Ascending aorta (tissue), 2 donors: ENCODE data around the gene PPARGC1A. TPM values are rescaled to one million over a fixed set of nuclear protein-coding genes. Genes with fewer than 3 reads are reported as not detected.

Experiments used
- DNase-seq, 2 donors: peaks; one replicate each; pipeline ENCODE4 v3.0.0-alpha.2; 2019; ENCODE audit warnings: low spot score in 2 of 2
- H3K27ac ChIP-seq, 2 donors: fragments of 200-600 bp; sonication (generic); one replicate each; pipeline ENCODE4 v1.5.1; 2016 to 2017; ENCODE audit warnings: mild to moderate bottlenecking in 1 of 2
- H3K27me3 ChIP-seq: fragments of 200-600 bp; sonication (generic); one replicate; pipeline ENCODE4 v1.5.1; 2017
- H3K36me3 ChIP-seq, 2 donors: fragments of 200-600 bp; sonication (generic); one replicate each; pipeline ENCODE4 v1.5.1; 2016
- H3K4me1 ChIP-seq, 2 donors: fragments of 200-600 bp; sonication (generic); one replicate each; pipeline ENCODE4 v1.5.1; 2016 to 2017; ENCODE audit warnings: mild to moderate bottlenecking in 1 of 2
- H3K4me3 ChIP-seq, 2 donors: fragments of 200-600 bp; sonication (generic); one replicate each; pipeline ENCODE4 v1.5.1; 2016 to 2017; ENCODE audit warnings: mild to moderate bottlenecking in 1 of 2
- H3K9me3 ChIP-seq, 2 donors: fragments of 200-600 bp; sonication (generic); one replicate each; pipeline ENCODE4 v1.5.1; 2016
- intact Hi-C: fragments of 100-400 bp; cut with DNase I; formaldehyde crosslinking; loops from one replicate; pipeline ENCODE4 v1.15.1; 2023
- total RNA-seq: library from RNA; depleted of rRNA; stranded (reverse); fragments of >200 nt; gene quantifications from one replicate; pipeline ENCODE4 v1.1.0, GENCODE V29; 2016
- TF ChIP-seq, protein P1 (sequence below), 3 experiments: fragments of 200-600 bp in 2 of 3; fragments of 450-650 bp in 1 of 3; sonication (generic) in 2 of 3; IDR thresholded peaks; one replicate each; pipeline ENCODE4 v1.5.1; 2016 to 2019; ENCODE audit warnings: antibody characterized with exemption in 3 of 3, mild to moderate bottlenecking in 1 of 3, moderate library complexity in 1 of 3

Gene PPARGC1A
- total RNA-seq, 1 donor from 2014 or later: 1.7 TPM

DNA sequence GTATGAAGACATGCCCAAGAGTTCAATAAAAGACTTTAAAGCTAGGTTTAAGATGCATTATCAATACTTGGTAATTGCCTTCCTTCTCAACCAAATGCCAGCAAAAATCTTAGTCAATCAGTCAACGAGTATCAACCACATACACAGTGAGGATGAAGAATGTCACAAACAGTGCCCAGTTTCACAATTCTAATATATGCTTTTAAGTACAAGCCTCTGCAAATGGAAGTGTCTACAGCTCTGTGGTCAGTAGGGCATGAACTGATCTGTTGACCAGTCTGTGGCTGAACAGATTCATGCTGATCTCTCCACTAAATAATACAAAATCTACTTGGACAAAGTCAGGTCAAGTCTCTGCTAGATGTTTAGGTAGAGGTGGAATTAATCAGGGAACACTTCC lies 27.9 kb downstream of the PPARGC1A start:
- Histone ChIP-seq H3K27ac (no peak overlapping the region), H3K4me1 (no peaks in the 10 kb centered on the region), H3K36me3 (no peaks in the 10 kb centered on the region), H3K27me3 (no peaks in the 10 kb centered on the region), H3K9me3 (no peaks in the 10 kb centered on the region), H3K4me3 (no peak overlapping the region)
- DNase-seq: no peak
- intact Hi-C loops: no loop called here
- TF ChIP-seq, protein P1, sequence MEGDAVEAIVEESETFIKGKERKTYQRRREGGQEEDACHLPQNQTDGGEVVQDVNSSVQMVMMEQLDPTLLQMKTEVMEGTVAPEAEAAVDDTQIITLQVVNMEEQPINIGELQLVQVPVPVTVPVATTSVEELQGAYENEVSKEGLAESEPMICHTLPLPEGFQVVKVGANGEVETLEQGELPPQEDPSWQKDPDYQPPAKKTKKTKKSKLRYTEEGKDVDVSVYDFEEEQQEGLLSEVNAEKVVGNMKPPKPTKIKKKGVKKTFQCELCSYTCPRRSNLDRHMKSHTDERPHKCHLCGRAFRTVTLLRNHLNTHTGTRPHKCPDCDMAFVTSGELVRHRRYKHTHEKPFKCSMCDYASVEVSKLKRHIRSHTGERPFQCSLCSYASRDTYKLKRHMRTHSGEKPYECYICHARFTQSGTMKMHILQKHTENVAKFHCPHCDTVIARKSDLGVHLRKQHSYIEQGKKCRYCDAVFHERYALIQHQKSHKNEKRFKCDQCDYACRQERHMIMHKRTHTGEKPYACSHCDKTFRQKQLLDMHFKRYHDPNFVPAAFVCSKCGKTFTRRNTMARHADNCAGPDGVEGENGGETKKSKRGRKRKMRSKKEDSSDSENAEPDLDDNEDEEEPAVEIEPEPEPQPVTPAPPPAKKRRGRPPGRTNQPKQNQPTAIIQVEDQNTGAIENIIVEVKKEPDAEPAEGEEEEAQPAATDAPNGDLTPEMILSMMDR (IDR thresholded peaks at IDR 0.05): no peak

- H3K27ac ChIP-seq: no peak overlapping the region
- TF ChIP-seq, protein P1 (IDR thresholded peaks at IDR 0.05): no peak
- no peaks in the 10 kb centered on the region for H3K4me1 ChIP-seq
- H3K9me3 ChIP-seq: no peaks in the 10 kb centered on the region
- no peak overlapping the region for H3K4me3 ChIP-seq
- no peak for DNase-seq
- H3K27me3 ChIP-seq: no peaks in the 10 kb centered on the region
- H3K36me3 ChIP-seq: no peaks in the 10 kb centered on the region
- intact Hi-C loops: no loop called here
These were observed 28.9 kb downstream of the PPARGC1A start for GRCh38 chr4:23860919-23861318.

GRCh38 chr4:23857367-23857959 lies 32.4 kb downstream of the PPARGC1A start:
- Histone ChIP-seq H3K4me1 (no peaks in the 10 kb centered on the region), H3K4me3 (no peak overlapping the region), H3K36me3 (no peaks in the 10 kb centered on the region), H3K9me3 (no peaks in the 10 kb centered on the region), H3K27me3 (no peaks in the 10 kb centered on the region), H3K27ac (no peak overlapping the region)
- TF ChIP-seq, protein P1 (IDR thresholded peaks at IDR 0.05): no peak
- no peak for DNase-seq
- intact Hi-C loops: no loop called here

- TF ChIP-seq, protein P1 (IDR thresholded peaks at IDR 0.05): no peak
- no peak overlapping the region for H3K4me3 ChIP-seq
- H3K4me1 ChIP-seq: no peaks in the 10 kb centered on the region
- H3K9me3 ChIP-seq: no peaks in the 10 kb centered on the region
- no peaks in the 10 kb centered on the region for H3K36me3 ChIP-seq
- H3K27ac ChIP-seq: no peak overlapping the region
- intact Hi-C loops: no loop called here
- no peaks in the 10 kb centered on the region for H3K27me3 ChIP-seq
- DNase-seq: no peak
These were observed 33.2 kb downstream of the PPARGC1A start for GRCh38 chr4:23856630-23857029.

DNA sequence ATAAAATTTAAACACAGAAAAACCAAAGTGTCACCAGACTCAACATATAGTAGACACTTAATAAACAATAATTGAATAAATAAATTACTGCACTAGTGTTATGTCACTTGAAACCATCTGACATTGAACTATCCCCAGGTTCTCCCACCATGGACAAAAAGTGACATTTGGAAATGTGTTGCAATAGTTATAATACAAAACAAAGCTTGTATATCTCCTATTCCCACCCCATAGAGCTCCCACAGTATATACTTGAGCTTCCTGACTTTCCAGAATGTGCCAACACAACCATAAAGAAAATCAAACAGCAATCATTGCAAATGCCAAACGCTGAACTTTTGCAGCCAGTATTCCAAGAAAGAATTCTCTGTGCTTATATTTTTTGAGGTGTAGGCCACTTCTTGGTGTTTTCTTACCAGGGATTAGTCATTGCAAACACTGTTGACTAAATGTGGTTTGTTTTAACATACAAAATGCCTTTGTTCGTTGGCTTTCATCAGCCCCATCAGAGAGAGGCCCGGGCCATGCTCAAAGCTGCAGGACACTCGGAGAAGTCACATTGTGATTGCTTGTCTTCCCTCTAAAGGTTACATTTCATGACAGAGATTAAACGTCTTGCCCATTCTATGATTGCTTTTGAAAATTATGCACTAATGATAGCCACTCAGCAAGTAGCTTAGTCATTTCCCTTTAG lies 33.8 kb downstream of the PPARGC1A start:
- no peaks in the 10 kb centered on the region for H3K27me3 ChIP-seq
- H3K4me1 ChIP-seq: no peaks in the 10 kb centered on the region
- intact Hi-C loops: no loop called here
- H3K4me3 ChIP-seq: no peak overlapping the region
- H3K27ac ChIP-seq: no peak overlapping the region
- no peaks in the 10 kb centered on the region for H3K9me3 ChIP-seq
- no peaks in the 10 kb centered on the region for H3K36me3 ChIP-seq
- TF ChIP-seq, protein P1 (IDR thresholded peaks at IDR 0.05): no peak
- DNase-seq: no peak
